Calu3 (cell line): ENCODE results near the gene CDH13. TPM values are rescaled to one million over a fixed set of nuclear protein-coding genes. Genes with fewer than 3 reads are reported as not detected.

Experiments
- BruUV-seq: library from RNA; stranded (reverse); fragments of 400-500 nt; replicated peaks from 2 replicates; lab custom pipeline; 2021; lab: Mats Ljungman, UMichigan
- CTCF ChIA-PET: fragments of 300-600 bp; sonication (Branson Sonifier 250); formaldehyde crosslinking; loops from one replicate; lab custom pipeline; 2022; ENCODE audit warnings: antibody characterized with exemption; lab: Charles Lee
- DNase-seq: peaks from one replicate; pipeline ENCODE4 v3.0.0; 2022
- H3K27ac Mint-ChIP-seq: one replicate; pipeline ENCODE4 v1.8.0; 2022; ENCODE audit warnings: mixed read lengths; ENCODE audit not compliant: unreplicated experiment
- H3K27me3 Mint-ChIP-seq: one replicate; pipeline ENCODE4 v1.8.0; 2022; ENCODE audit warnings: mixed read lengths; ENCODE audit not compliant: unreplicated experiment
- H3K36me3 Mint-ChIP-seq: one replicate; pipeline ENCODE4 v1.8.0; 2022; ENCODE audit warnings: mild to moderate bottlenecking, moderate library complexity, mixed read lengths; ENCODE audit not compliant: insufficient read depth, unreplicated experiment
- H3K4me1 Mint-ChIP-seq: one replicate; pipeline ENCODE4 v1.8.0; 2022; ENCODE audit warnings: mild to moderate bottlenecking, low read depth, mixed read lengths; ENCODE audit not compliant: unreplicated experiment
- H3K4me3 Mint-ChIP-seq: one replicate; pipeline ENCODE4 v1.8.0; 2022; ENCODE audit warnings: mild to moderate bottlenecking, low read depth, moderate library complexity, mixed read lengths; ENCODE audit not compliant: unreplicated experiment
- H3K9me3 Mint-ChIP-seq: one replicate; pipeline ENCODE4 v1.8.0; 2022; ENCODE audit warnings: low read depth, mixed read lengths; ENCODE audit not compliant: unreplicated experiment
- CTCF ChIP-seq: fragments of 200-600 bp; IDR thresholded peaks from one replicate; pipeline ENCODE4 v1.8.0; 2022; ENCODE audit warnings: antibody characterized with exemption; ENCODE audit not compliant: unreplicated experiment
- intact Hi-C: fragments of 100-400 bp; cut with micrococcal nuclease; formaldehyde crosslinking; loops from one replicate; pipeline ENCODE4 v1.10.0; 2022; ENCODE audit not compliant: unreplicated experiment
- total RNA-seq: library from RNA; stranded (reverse); gene quantifications from 2 replicates; pipeline ENCODE4 v1.2.3, GENCODE V29; 2022

Gene CDH13
- total RNA-seq, 1 experiment from 2014 or later: not detected

DNA sequence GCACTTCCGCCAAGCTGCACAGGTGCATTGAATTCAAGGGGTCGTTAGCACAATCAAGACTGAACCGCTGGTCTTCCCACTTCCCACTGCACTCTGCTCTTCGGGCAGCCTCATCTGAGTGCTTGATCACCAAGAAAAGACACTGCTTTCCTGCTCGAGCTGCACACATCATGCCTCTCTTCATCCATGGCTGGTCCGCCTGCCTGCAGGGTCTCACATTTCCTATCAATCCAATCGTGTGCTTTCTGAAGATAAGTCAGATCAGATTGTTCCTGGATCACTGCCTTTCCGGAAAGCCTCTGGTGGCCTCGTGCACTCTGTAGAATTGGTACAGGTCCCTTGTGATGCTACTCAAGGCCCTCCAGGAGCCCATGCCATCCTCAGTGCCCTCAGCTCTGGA lies 1150.2 kb downstream of the CDH13 start:
- TF ChIP-seq CTCF: no peak
- Mint-ChIP-seq H3K4me1 (no peaks in the 10 kb centered on the region), H3K9me3 (peaks cover 3% of the 10 kb centered on the region), H3K27me3 (peaks cover 55% of the 10 kb centered on the region), H3K27ac (no peak overlapping the region), H3K36me3 (no peaks in the 10 kb centered on the region), H3K4me3 (no peak overlapping the region)
- intact Hi-C loops: no loop called here
- DNase-seq: no peak
- BruUV-seq: no TSS peak
- CTCF ChIA-PET: interaction anchor here (0.6 kb wide), 1 partner anchor 18 kb away, joined by 3 read pairs; no protein-coding TSS in a partner anchor

GRCh38 chr16:83779886-83780285 lies 1153.1 kb downstream of the CDH13 start:
- Mint-ChIP-seq H3K4me3 (no peak overlapping the region), H3K27ac (no peak overlapping the region), H3K27me3 (peaks cover 69% of the 10 kb centered on the region), H3K4me1 (no peaks in the 10 kb centered on the region), H3K9me3 (peaks cover 3% of the 10 kb centered on the region), H3K36me3 (no peaks in the 10 kb centered on the region)
- CTCF ChIA-PET: no interaction called here
- no peak for DNase-seq
- no TSS peak for BruUV-seq
- intact Hi-C loops: no loop called here
- TF ChIP-seq CTCF: no peak

DNA sequence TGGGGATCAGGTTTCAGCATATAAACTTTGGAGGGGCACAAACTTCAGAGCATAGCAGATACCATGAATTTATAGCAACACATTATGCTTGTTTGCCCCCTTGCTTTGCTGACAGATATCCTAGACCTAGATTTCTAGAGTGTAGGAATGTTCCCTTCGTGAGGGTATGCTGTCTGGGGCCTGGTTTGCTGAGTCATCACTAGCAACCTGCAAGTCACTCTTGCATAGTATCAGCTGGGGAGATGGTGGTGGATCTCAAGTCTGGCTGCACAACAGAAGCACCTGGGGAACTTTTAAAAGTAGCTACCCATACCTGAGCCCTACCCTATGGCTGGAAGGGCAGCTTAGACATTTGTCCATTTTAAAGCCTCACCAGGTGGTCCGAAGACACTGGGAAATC lies 1158.7 kb downstream of the CDH13 start:
- CTCF ChIA-PET: no interaction called here
- no peaks in the 10 kb centered on the region for H3K36me3 Mint-ChIP-seq
- TF ChIP-seq CTCF: no peak

DNA sequence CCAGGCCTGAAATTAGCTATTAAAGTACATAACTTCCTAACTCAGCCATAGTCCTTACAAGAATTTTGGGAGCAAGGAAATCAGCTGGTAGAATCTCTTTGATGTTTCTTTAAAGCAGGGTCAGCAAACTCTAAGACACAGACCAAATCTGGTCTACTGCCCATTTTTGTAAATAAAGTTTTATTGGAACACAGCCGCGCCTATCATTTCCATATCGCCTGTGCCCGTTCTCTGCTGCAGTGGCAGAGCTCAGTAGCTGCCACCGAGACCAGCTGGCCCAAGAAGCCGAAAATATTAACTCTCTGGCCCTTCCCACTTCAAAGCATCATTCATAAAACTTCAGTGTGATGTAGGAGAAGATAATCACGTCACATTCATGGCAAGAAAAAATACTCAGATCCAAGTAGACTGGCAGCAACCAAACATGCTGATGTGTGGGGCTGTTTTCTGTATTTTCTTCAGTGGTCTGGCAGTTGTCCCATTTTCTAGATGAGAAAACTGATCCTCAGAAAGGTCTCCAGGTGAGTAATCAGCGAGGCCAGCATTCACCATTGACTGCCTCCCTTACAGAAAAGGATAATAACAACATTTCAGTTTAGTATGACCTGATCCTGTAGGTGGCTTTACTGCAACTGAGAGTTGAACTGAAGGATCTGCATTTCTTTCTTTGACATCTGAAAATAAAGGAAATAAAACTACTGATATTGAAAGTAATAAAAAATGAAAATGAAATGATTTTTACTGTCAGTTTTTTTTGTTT lies 1163.1 kb downstream of the CDH13 start:
- no TSS peak for BruUV-seq
- H3K27me3 Mint-ChIP-seq: peaks cover 58% of the 10 kb centered on the region
- H3K27ac Mint-ChIP-seq: no peak overlapping the region
- H3K9me3 Mint-ChIP-seq: no peaks in the 10 kb centered on the region
- no peaks in the 10 kb centered on the region for H3K4me1 Mint-ChIP-seq
- H3K4me3 Mint-ChIP-seq: no peak overlapping the region
- intact Hi-C loops: no loop called here
- TF ChIP-seq CTCF: no peak
- H3K36me3 Mint-ChIP-seq: no peaks in the 10 kb centered on the region
- DNase-seq: no peak
- CTCF ChIA-PET: no interaction called here

More for the DNA sequence above, 1158.7 kb downstream of the CDH13 start:
- intact Hi-C loops: no loop called here
- no peaks in the 10 kb centered on the region for H3K4me1 Mint-ChIP-seq
- H3K4me3 Mint-ChIP-seq: no peak overlapping the region
- H3K9me3 Mint-ChIP-seq: no peaks in the 10 kb centered on the region
- H3K27ac Mint-ChIP-seq: no peak overlapping the region
- DNase-seq: no peak
- BruUV-seq: no TSS peak
- peaks cover 76% of the 10 kb centered on the region for H3K27me3 Mint-ChIP-seq
